Bone marrow (tissue), 2 donors: Measurements from ENCODE around the gene AIMP2.
A peak's percentile ranks its signal among the peaks of the same experiment; 100 is the strongest.
"Not testable (repeated sequence)": the region's sequence is repeated elsewhere in the genome, so short reads cannot be mapped to it uniquely, and the experiment has no call there.

ENCODE experiments used
- DNase-seq, 2 donors: peaks; one replicate each; lab custom pipeline; 2025; lab: John Stamatoyannopoulos, UW

AIMP2 gene

GRCh38 chr7:6008668-6009611, at the start of gene AIMP2, which contains the start of gene PMS2:
Gene AIMP2 (plus strand): TSS chr7:6009272. CDS start chr7:6009364, 92 bp downstream.
Gene PMS2 (minus strand): TSS chr7:6009049. CDS start chr7:6009019, 30 bp downstream.
- peak; percentile 86 to 94 for DNase-seq

- DNase-seq = not testable (repeated sequence)
Measured at GRCh38 chr7:5963205-5963604, 45.9 kb upstream of the AIMP2 start.

- not testable (repeated sequence) for DNase-seq
Measured at GRCh38 chr7:5963810-5964209, 45.3 kb upstream of the AIMP2 start.

- DNase-seq = not testable (repeated sequence)
Measured at GRCh38 chr7:5970347-5970911, 38.6 kb upstream of the AIMP2 start, which contains the start of gene RSPH10B. Gene RSPH10B (minus strand): TSS chr7:5970689. CDS start chr7:5967116, 3,573 bp downstream.

GRCh38 chr7:5973580-5973979, 35.5 kb upstream of the AIMP2 start:
- DNase-seq = not testable (repeated sequence)

- not testable (repeated sequence) for DNase-seq
Measured at GRCh38 chr7:5979680-5980314, 29.3 kb upstream of the AIMP2 start.

- not testable (repeated sequence) for DNase-seq
Measured at GRCh38 chr7:5987061-5987460, 22.0 kb upstream of the AIMP2 start.

- DNase-seq = peak in 1 of 2 donors; percentile 69
Measured at GRCh38 chr7:5997210-5997808, 11.8 kb upstream of the AIMP2 start.

GRCh38 chr7:6007386-6007785, 1.7 kb upstream of the AIMP2 start:
- no peak for DNase-seq

GRCh38 chr7:6007835-6008590, 1.1 kb upstream of the AIMP2 start:
- not testable (repeated sequence) for DNase-seq

- not testable (repeated sequence) for DNase-seq
Measured at GRCh38 chr7:6010370-6010769, 1.3 kb downstream of the AIMP2 start.

GRCh38 chr7:6011541-6011940, 2.5 kb downstream of the AIMP2 start:
- no peak for DNase-seq

GRCh38 chr7:6012355-6013104, 3.5 kb downstream of the AIMP2 start:
- no peak for DNase-seq

GRCh38 chr7:6015917-6016652, 7.0 kb downstream of the AIMP2 start:
- no peak for DNase-seq

GRCh38 chr7:6016653-6016966, 7.5 kb downstream of the AIMP2 start:
- DNase-seq = no peak

GRCh38 chr7:6020371-6021286, 11.6 kb downstream of the AIMP2 start:
- no peak for DNase-seq

GRCh38 chr7:6022707-6023106, 13.6 kb downstream of the AIMP2 start:
- DNase-seq = no peak

GRCh38 chr7:6023974-6024435, 14.9 kb downstream of the AIMP2 start:
- DNase-seq = no peak
